NCI-H1930 (cell line): ENCODE measurements around the gene CLEC4F.
A peak's percentile ranks its signal among the peaks of the same experiment; 100 is the strongest.

ENCODE experiments used
- DNase-seq, 2 experiments: peaks; one replicate each; lab custom pipeline; 2025; lab: John Stamatoyannopoulos, UW

The CLEC4F gene

DNA sequence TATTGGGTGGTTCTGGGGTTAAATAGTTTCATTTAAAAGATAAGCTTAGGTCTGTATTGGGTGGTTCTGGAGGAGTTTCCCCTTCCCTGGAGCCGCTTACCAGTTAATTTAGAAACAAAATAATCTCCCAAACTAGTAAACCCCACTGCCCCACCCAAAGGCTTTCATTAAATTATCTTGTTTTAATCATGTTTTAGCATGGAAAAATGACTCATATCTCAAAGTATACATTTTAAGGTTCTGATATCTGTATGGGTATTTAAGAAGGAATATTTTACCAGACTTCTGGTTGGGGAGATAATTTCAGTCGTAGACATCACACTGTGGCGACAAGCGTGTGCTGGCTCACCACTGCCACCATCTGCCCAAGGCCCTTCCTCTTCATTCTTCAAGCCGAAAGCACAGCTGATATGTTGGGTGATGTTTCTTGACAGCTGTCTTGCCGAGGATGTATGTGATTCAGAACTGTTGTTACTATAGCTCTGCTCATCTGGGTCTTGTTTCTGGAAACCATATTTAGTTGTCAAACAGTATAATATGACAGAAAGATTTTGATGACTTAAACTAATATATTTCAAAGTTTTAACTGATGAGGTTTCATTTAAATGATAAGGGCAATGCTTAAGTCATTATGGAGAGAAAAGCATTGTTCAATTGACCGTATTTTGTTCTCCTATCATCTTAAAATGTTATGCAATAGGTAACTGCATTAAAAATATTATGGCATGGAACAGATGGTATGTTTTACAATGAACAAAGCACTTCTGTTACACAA is 35.1 kb downstream of the CLEC4F start:
- no peak for DNase-seq

DNA sequence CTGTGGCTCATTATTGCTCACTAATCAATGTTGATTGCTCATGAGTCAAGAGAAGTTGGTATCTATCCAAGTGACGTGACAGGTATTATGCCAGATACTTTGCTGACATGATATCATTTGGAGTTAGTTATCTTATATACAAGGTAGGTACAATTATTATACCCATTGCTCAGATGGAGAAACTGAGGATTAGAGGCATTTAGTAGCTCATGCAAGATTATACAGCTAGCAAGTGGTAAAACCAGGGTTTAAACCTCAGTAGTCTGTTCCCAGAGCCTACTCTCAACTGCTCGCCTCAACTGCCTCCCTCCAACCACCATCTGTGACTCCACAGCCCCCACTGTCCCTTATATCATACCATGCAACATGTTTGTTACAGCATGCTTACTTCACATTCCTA is 36.1 kb downstream of the CLEC4F start:
- DNase-seq, result no peak

DNA sequence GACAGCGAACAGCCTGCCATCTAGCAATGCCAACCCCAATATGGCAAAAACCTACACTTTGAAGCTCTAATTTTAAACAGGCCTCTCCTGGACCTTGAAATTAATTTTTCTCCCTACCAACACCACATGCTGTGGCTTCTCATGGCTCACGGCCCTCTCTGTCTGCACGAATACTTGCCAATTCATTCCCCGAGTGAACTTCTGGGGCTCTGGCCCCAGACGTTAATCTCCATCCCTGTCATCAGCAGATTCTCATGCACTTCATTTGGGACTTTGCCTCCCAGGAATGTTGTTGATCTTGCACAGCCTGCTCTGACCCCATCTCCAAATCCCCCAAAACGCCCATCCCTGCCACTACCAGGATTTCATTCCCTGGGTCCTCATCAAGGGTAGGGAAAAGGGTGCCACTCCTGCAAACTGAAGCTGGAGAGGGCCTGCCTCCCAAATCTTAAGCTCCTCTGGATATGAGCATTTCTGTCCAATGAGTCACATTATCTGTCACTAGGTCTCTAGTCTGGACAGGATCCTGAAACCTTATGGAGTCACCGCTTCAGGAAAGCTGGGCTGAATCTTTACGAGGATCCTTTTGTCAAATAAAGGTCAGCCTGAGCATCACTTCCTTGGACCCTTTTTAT is 40.4 kb downstream of the CLEC4F start:
- no peak for DNase-seq

DNA sequence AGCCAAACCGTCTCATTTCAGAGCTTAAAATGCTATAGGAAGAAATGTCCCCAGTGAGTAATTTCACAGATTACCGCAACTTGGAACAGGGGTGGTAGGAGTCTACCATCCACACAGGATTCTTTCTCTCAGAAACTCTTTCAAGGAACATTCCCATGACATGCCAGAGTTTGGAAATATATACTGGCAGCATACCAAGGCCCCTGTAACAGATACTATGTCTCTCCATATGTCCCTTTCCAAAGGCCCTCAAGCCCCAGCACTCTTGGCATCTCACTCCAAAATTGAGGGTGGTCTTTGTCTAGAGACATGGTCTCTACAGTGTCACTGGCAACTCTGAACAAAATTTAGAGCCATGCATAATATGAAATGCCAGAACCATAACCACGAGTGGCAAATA is 40.9 kb downstream of the CLEC4F start:
- no peak for DNase-seq

DNA sequence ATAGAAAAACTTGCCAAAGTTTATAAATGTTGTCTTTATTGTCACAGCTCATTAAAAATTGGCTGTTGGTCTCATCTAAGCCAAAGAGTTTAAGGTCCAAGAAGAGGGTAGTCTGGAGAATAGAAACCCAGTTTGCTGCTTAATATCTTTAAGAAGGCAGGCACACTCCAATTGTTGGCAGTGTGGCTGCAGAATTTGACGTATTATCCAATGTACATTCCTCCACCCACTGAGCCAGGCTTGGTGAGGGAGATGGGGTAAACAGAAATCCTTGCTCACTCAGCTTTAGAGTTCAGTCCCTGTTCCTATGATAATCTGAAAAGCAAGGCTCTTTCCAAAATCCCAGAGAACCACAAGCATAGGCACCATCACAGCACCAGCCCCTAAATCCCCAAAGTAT is 41.7 kb downstream of the CLEC4F start:
- no peak for DNase-seq

DNA sequence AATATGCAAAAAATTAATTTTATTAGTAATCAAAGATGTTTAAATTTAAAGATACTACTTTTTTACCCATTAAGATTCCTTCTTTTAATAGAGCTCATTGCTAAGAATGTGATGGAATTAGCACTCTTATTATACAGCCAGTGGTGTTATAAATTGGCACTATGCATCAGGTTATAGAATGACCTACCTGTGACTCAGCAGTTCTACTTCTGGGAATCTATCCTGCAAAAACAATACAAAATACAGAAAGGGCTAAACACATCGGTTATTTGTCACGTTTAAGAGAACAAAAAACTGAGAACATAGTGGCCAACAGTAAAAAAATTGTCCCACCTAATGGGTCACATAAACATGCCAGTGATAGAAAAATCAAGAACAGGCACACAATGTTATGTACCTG is 42.9 kb downstream of the CLEC4F start:
- DNase-seq, result no peak

DNA sequence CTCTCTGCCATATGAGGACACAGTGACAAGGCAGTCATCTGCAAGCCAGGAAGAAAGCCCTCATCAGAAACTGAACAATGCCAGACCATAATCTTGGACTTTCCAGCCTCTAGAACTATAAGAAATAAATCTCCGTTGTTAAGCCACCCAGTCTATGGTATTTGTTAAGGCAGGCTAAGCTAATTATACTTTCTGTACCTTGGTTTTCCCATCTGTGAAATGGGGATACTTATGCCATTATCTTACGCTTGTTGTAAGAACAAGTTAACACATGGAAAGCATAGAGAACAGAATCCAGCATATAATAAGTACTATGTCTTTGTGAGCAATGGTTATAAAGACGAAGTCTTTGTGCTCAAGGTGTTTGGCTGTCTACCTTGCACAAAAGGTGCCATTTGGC is 44.1 kb downstream of the CLEC4F start:
- DNase-seq, result no peak

DNA sequence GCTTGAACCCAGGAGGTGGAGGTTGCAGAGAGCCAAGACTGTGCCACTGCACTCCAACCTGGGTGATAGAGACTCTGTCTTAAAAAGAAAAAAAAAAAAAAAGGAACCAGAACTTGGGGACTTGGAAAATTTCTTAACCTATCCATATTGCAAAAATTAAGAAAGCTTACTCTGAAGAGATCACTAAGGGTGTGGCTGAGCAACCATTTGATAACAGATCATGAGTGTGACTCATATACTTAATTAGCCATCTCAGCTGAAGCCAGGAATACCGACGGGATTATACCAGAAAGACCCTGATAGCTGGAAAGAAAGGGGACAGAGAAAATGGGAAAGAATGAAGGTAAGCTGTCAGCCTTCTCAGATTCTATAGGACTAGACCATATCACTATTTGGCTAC is 45.3 kb downstream of the CLEC4F start:
- DNase-seq, result no peak

DNA sequence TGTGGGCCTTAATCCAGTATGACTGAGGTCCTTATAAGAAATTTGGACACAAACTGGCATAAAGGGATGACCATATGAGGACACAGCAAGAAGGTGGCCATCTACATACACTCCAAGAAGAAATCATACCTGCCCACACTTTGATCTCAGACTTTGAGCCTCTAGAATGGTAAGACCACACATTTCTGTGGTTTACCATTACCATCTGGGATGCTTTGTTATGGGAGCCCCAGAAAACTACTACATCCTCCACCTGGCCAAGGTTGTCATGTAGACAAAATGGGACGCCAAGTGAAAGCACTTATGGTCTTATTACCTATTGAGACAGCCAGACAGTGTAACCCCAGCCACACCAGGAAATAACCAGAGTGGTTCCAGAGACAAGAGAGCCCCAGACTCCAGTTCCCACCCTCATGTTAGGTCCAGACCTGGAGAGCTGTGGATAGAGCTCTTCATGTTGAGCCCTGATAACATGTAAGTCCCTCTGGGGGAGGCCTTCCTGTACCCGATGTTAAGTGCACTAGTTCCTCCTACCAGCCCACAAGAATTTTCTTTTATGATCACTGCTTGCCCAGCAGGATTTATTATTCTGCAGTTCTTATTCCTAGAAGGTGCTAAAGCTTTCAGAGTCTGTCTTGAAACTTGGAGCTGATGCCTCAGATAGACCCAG is 47.8 kb downstream of the CLEC4F start:
- no peak for DNase-seq

DNA sequence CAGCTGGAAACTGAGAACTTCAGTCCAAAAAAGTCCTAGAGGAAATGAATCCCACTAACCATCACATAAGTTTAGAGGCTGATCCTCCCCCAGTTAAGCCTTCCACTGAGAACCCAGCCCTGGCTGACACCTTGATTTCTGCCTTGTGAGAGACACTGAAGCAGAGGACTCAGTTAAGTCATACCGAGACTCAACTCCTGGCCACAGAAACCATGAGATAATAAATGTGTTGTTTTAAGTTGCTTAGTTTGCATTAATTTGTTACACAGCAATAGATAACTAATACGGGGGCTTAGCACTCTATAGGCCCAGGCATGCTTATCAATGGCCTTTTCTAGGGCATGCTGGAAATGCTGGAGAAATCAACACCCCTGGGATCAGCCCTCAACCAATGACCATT is 49.0 kb downstream of the CLEC4F start:
- no peak for DNase-seq

DNA sequence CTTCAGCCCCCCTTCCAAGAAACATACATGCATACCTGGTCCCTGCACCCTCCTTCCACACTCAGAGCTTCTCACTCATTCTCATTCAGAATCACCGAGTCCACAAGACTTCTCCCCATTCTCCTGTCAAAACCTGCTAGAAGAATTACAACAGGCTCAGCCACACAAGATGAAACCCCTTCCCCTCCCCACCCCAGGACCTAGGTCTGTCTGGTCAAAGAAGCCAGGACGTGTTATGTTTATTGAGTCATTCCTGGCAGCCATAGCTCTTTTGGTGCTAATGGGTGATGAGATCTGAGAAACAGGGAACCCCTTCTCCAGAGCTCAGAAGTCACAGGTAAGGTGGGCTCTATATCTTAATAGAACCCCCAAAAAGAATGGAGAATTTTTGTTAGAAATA is 50.9 kb downstream of the CLEC4F start:
- DNase-seq, result no peak

DNA sequence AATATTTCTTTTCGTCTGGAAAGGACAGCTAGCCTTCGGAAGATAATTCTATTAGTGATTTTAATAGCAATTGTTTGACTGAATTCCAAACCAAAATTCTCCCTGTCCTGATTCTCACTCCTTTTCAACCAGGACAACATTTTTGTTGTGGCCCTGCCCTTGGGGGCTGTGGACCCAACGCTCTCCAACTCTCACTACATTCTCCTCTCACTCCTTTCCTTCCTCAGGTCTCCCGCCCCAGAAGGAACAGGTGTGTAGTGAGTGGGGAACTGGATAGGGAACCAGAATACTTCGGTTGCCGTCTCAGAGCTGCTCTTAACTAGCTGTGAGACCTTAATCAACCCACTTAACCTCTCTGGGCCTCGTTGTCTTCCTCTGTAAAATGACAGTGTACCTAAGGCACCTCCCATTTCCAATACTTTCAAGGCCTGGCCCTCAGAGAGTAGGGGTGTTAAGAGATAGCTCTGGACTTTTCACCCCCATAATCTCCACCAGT is 51.8 kb downstream of the CLEC4F start:
- DNase-seq, result no peak

DNA sequence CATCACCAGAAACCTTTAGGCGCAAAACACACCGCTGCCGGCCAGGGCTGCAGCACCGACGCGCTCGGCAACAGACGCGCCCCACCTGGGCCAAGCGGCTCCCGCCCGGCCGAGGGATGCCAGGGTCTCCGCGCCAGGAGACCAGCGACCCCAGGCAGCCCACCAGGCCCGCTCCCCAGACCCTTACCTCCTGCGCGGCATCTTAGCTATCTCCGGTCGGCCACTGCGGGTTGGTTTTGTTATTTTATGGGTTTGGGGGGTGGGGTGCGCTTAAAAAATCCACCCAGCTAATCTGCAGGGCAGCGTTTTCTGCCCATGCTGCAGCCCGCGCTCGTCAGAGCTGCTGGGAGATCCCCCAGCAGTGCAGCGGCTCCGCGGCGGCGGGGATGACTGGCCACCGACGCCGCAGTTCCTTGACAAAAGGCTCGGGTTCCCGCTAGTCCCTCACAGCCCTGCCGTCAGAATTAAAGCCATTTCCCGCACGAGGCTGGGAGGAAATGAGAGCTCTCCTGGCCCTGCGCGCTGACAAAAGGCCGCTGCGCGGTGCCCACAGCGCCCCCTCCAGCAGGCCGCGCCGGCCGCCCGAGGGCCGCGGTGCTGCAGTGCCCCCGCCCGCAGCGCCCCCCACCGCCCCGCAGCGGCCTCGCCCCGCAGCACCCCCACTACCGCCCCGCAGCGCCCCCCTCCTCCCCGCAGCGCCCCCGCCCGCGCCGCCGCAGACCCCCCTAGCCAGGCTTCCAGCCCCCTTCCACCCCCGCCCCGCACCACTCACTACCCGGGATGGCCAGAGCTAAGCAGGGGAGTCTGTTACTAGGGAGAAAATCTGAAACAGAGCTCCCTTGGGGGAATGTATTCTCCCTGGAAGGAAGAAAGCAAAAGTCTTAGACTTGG is 52.5 kb downstream of the CLEC4F start, which contains the start of gene ADD2:
TSS of gene ADD2 (minus strand) at position 502 of the 891 bp plus-strand sequence. CDS start 61,792 bp downstream, outside the sequence.
- peak; percentile 64 to 71 for DNase-seq

DNA sequence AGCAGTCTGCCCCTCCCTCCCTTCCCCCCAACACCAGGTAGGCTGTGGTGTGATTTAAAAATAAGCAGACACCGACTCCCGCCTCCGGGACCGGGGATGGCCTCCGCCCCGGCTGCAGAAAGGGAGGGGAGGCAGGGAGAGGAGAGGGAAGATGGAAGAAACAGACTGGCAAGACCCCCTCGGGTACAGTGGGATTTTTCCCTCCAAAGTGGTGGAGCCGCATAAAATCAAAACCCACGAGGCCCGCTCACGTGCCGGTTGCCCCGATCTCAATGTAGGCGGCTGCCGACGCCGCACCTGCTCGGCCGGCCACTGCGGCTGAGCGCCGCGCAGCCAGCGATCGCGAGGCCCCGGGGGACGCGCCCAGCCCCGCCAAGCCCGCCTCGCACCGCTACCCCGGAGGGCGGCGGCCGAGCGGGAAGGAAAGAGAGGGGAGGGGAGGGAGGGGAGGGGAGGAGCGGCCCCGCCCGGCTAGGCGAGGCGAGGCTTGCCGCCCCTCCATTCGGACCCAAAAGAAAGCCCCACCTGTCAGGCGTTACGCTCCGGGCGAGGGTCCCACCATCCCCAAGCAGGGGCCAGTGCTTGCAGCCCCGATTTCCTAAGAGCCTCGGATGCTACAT is 53.2 kb downstream of the CLEC4F start:
- peak in 1 of 2 experiments; percentile 38 for DNase-seq

DNA sequence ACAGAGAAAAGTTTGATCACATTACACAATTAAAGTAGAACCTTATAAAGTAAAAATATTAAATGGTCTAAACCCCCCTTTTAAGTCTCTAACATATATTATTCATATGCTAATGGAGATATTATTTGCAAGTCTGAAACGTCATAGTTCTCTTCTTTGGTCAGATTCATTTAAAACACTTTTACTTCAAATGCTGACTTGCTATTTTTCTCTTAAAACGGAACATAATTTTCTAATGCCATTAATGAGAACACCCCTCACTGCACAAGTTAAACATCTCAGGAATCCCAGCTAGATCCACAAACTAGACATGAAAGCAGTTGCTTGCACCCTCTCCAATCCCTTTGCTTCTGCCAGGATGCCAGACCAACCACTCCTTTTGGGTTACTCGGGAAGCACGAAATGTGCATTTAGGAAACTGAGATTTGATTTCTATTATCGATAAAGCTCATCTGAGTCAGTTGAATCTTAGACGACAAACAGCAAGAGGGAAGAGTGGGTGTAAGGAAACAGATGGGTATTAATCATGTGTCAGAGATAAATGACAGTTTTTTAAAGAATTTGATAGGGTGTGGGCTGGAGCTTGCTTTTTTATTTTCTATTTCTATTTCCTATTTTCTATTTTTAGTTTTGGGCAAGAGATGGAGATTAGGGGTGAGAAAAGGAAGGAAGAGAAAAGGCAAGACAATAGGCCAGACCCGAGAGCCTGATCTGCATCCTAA is 53.9 kb downstream of the CLEC4F start:
- DNase-seq, result no peak

DNA sequence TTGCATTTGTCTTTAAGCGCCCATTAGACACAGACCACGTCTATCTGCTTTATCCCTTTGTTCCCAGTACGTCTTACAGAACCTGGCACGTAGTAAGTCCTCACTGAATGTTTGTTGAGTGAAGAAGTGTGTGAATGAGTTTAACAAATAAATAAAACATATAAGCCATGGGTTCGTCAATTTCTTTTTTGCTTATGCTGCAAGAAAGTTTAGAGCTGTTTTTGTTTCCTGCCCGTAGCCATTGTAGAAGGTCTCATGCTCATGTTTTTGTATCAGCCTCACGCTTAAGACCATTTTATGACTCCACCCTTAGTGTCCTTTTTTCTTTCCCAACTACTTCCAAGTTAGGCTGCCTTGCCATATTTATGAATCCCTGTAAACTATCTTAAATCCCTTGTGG is 54.9 kb downstream of the CLEC4F start:
- DNase-seq, result no peak

DNA sequence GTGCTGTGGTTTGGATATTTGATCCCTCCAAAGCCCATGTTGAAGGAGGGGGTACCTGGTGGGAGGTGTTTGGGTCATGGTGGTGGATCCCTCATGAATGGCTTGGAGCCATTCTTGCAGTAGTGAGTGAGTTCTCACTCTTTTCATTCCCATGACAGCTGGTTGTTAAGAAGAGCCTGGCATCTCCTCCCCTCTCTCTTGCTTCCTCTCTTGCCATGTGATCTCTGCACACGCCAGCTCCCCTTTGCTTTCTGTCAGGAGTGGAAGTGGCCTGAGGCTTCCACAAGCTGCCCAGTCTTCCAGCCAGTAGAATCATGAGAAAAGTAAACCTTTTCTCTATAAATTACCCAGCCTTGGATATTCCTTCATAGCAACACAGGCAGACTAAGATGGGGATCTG is 61.0 kb downstream of the CLEC4F start:
- no peak for DNase-seq
